ENCODE results near the gene SLIT3.

- TF ChIP-seq CTCF (IDR thresholded peaks at IDR 0.05; ENCODE audit: insufficient read depth, low read length, poor library complexity, severe bottlenecking) (no peak), EZH2phosphoT487 (conservative IDR thresholded peaks at IDR 0.05; ENCODE audit: low read length) (no peak)
Measured at GRCh38 chr5:169242175-169242848, 58.6 kb downstream of the SLIT3 start.

Data from SU-DHL-6 (cell line).